ENCODE results near the gene ARL5C.

- TF ChIP-seq CTCF (IDR thresholded peaks at IDR 0.05) = no peak
- TF ChIP-seq POLR2A (IDR thresholded peaks at IDR 0.05) = no peak
Measured at GRCh38 chr17:39139561-39139960, 26.4 kb downstream of the ARL5C start.

All from thyroid gland (tissue), 4 donors.